Sigmoid colon (tissue), 7 donors: ENCODE results near the gene CCDC7. TPM values are rescaled to one million over a fixed set of nuclear protein-coding genes. Genes with fewer than 3 reads are reported as not detected.
"Not testable (repeated sequence)": the region's sequence is repeated elsewhere in the genome, so short reads cannot be mapped to it uniquely, and the experiment has no call there.

Experiments used
- DNase-seq: peaks from one replicate; pipeline ENCODE4 v3.0.0-alpha.2; 2019
- H3K27ac ChIP-seq, 4 donors: fragments of 200-600 bp; sonication (generic); one replicate each; pipeline ENCODE4 v1.5.1; 2016 to 2019; ENCODE audit warnings: mild to moderate bottlenecking in 1 of 4
- H3K27me3 ChIP-seq, 3 donors: fragments of 200-600 bp; sonication (generic); one replicate each; pipeline ENCODE4 v1.5.1; 2019; ENCODE audit warnings: mild to moderate bottlenecking in 1 of 3
- H3K36me3 ChIP-seq, 4 donors: fragments of 200-600 bp; sonication (generic); one replicate each; pipeline ENCODE4 v1.5.1; 2016 to 2019
- H3K4me1 ChIP-seq, 4 donors: fragments of 200-600 bp; sonication (generic); one replicate each; pipeline ENCODE4 v1.5.1; 2017 to 2019
- H3K4me3 ChIP-seq, 4 donors: fragments of 200-600 bp; sonication (generic); one replicate each; pipeline ENCODE4 v1.5.1; 2017 to 2019; ENCODE audit warnings: mild to moderate bottlenecking in 2 of 4, moderate library complexity in 1 of 4
- H3K9me3 ChIP-seq, 4 donors: fragments of 200-600 bp in 3 of 4; sonication (generic) in 3 of 4; one replicate each; pipeline versions ENCODE4 v1.5.1 to v1.6.1; 2013 to 2019
- CTCF ChIP-seq, 4 experiments: fragments of 450-650 bp in 3 of 4; fragments of 200-600 bp in 1 of 4; IDR thresholded peaks; one replicate each; pipeline ENCODE4 v1.5.1; 2016 to 2019; ENCODE audit warnings: antibody characterized with exemption in 4 of 4, mild to moderate bottlenecking in 3 of 4, moderate library complexity in 2 of 4
- EP300 ChIP-seq, 4 donors: sonication (generic); formaldehyde crosslinking; IDR thresholded peaks; one replicate each; pipeline ENCODE4 v1.6.1; 2017; ENCODE audit warnings: antibody characterized with exemption in 4 of 4
- POLR2A ChIP-seq, 2 donors: fragments of 450-650 bp; IDR thresholded peaks; one replicate each; pipeline ENCODE4 v1.6.1; 2016; ENCODE audit warnings: antibody characterized with exemption in 2 of 2, mild to moderate bottlenecking in 2 of 2, moderate library complexity in 2 of 2
- POLR2AphosphoS5 ChIP-seq, 4 donors: sonication (generic); formaldehyde crosslinking; IDR thresholded peaks; one replicate each; pipeline ENCODE4 v1.6.1; 2017; ENCODE audit warnings: antibody characterized with exemption in 4 of 4
- WGBS, 2 donors: extraction: QIAGEN DNeasy Blood & Tissue Kit; methylation state at CpG; one replicate each; pipeline ENCODE4 v1.1.7; 2013; 5-methylcytosine and 5-hydroxymethylcytosine counted together
- intact Hi-C: fragments of 100-400 bp; cut with DNase I; formaldehyde crosslinking; loops from one replicate; pipeline ENCODE4 v1.15.1; 2023
- polyA plus RNA-seq, 3 donors: library from polyadenylated mRNA; stranded (reverse); fragments of 200-250 nt; gene quantifications; one replicate each; pipeline ENCODE4 v1.2.3, GENCODE V29; 2013
- total RNA-seq, 4 donors: library from RNA; depleted of rRNA; stranded (reverse); fragments of >200 nt; gene quantifications; one replicate each; pipeline ENCODE4 v1.1.0, GENCODE V29; 2016
- donor health status: healthy with polysubstance abuse.
- donor health status: Bipolar disorder and iron deficiency.
- donor health status: healthy.

Gene CCDC7
- total and polyA plus RNA-seq, 7 donors: 0.46 to 84.9 (median 42.9) TPM

- Histone ChIP-seq H3K27ac (no peak overlapping the region), H3K4me1 (no peaks in the 10 kb centered on the region), H3K36me3 (peaks cover 0 to 13% (median 0%) of the 10 kb centered on the region in 4 donors), H3K9me3 (no peaks in the 10 kb centered on the region), H3K27me3 (no peaks in the 10 kb centered on the region), H3K4me3 (no peak overlapping the region)
- no peak for TF ChIP-seq CTCF (IDR thresholded peaks at IDR 0.05)
- TF ChIP-seq POLR2AphosphoS5 (IDR thresholded peaks at IDR 0.05): no peak
- no peak for TF ChIP-seq POLR2A (IDR thresholded peaks at IDR 0.05)
- no peak for TF ChIP-seq EP300 (IDR thresholded peaks at IDR 0.05)
- intact Hi-C loops: no loop called here
- DNase-seq: no peak
- WGBS, 2 donors: 48 to 99% methylated on average over 1 of the region's 1 CpG
Measured at GRCh38 chr10:32627183-32627582, 181.2 kb downstream of the CCDC7 start.

- Histone ChIP-seq H3K27me3 (no peaks in the 10 kb centered on the region), H3K4me1 (no peaks in the 10 kb centered on the region), H3K27ac (no peak overlapping the region), H3K36me3 (peaks cover 0 to 3% (median 0%) of the 10 kb centered on the region in 4 donors), H3K4me3 (no peak overlapping the region), H3K9me3 (no peaks in the 10 kb centered on the region)
- TF ChIP-seq POLR2A (IDR thresholded peaks at IDR 0.05) (no peak), CTCF (IDR thresholded peaks at IDR 0.05) (no peak), EP300 (IDR thresholded peaks at IDR 0.05) (no peak), POLR2AphosphoS5 (IDR thresholded peaks at IDR 0.05) (no peak)
- DNase-seq: no peak
- intact Hi-C loops: no loop called here
Measured at GRCh38 chr10:32629910-32630309, 184.0 kb downstream of the CCDC7 start.

- Histone ChIP-seq H3K4me3 (no peak overlapping the region), H3K4me1 (no peaks in the 10 kb centered on the region), H3K9me3 (peaks cover 0 to 9% (median 2%) of the 10 kb centered on the region in 4 donors), H3K27me3 (no peaks in the 10 kb centered on the region), H3K36me3 (peaks cover 0 to 5% (median 0%) of the 10 kb centered on the region in 4 donors), H3K27ac (no peak overlapping the region)
- WGBS, 2 donors: 94 to 100% methylated on average over 1 of the region's 1 CpG
- intact Hi-C loops: no loop called here
- no peak for DNase-seq
- TF ChIP-seq POLR2AphosphoS5 (IDR thresholded peaks at IDR 0.05): no peak
- TF ChIP-seq CTCF (IDR thresholded peaks at IDR 0.05): no peak
- TF ChIP-seq EP300 (IDR thresholded peaks at IDR 0.05): no peak
- TF ChIP-seq POLR2A (IDR thresholded peaks at IDR 0.05): no peak
Measured at GRCh38 chr10:32646535-32646934, 200.6 kb downstream of the CCDC7 start.

GRCh38 chr10:32650246-32650655 is 204.3 kb downstream of the CCDC7 start:
- peaks cover 0 to 16% (median 9%) of the 10 kb centered on the region in 4 donors for H3K9me3 ChIP-seq
- no peak for DNase-seq
- TF ChIP-seq CTCF (IDR thresholded peaks at IDR 0.05) (no peak), POLR2A (IDR thresholded peaks at IDR 0.05) (no peak), EP300 (IDR thresholded peaks at IDR 0.05) (no peak), POLR2AphosphoS5 (IDR thresholded peaks at IDR 0.05) (no peak)
- intact Hi-C loops: no loop called here
- H3K4me1 ChIP-seq: no peaks in the 10 kb centered on the region
- WGBS, 2 donors: 70 to 96% methylated on average over 1 of the region's 1 CpG
- H3K27me3 ChIP-seq: no peaks in the 10 kb centered on the region
- no peak overlapping the region for H3K27ac ChIP-seq
- peaks cover 0 to 9% (median 0%) of the 10 kb centered on the region in 4 donors for H3K36me3 ChIP-seq
- H3K4me3 ChIP-seq: no peak overlapping the region

- intact Hi-C loops, DNase-seq, H3K4me3 ChIP-seq, H3K27me3 ChIP-seq, H3K4me1 ChIP-seq, H3K27ac ChIP-seq, H3K36me3 ChIP-seq: not testable (repeated sequence)
- H3K9me3 ChIP-seq: peaks cover 0 to 16% (median 8%) of the 10 kb centered on the region in 4 donors
- WGBS, 2 donors: 0 to 90% methylated on average over 1 of the region's 1 CpG
Measured at GRCh38 chr10:32657430-32657829, 211.5 kb downstream of the CCDC7 start.
